GM19025 (cell line): Measurements from ENCODE around the gene UBXN6.

Source experiments
- ATAC-seq: cut with Tn5 transposase; IDR thresholded peaks from one replicate; pipeline ENCODE4 v1.9.1; 2021; ENCODE audit warnings: mild to moderate bottlenecking, low read depth, moderate library complexity; ENCODE audit not compliant: unreplicated experiment

UBXN6 gene

DNA sequence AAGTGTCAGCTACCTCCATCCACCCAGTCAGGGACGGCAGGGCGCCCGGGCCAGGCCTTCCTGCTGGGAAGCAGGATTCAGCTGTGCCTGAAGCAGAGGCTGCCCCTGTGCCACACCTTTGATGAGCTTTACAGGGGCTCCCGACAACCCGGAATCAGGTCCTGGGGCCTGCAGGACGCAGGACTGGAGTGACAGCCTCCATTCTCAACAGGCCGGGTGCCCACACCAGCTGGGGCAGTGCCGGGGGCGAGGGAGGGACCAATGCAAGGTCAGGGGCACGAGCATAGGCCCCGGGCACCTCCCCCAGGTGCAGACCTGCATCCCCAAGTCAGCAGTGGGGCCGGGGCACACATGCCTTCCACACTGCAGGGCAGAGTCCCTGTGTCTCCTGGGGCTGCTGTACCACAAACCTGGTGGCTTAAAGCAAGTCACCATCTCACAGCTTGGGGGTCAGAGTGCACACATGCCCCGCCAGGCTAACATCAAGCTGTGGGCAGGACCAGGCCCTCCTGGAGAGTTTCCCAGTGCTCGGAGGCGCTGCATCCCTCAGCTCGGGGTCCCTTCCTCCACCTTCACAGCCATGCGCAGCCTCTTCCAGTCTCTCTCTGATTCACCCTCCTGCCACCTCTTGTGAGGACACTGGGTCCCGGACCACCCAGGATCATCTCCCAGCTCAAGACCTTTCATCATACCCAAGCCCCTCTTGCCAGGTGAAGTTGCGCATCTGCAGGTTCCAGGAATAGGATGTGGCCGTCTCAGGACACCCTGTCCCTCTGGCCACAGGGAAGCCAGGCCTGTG lies 13.4 kb downstream of the UBXN6 start:
- no peak for ATAC-seq

DNA sequence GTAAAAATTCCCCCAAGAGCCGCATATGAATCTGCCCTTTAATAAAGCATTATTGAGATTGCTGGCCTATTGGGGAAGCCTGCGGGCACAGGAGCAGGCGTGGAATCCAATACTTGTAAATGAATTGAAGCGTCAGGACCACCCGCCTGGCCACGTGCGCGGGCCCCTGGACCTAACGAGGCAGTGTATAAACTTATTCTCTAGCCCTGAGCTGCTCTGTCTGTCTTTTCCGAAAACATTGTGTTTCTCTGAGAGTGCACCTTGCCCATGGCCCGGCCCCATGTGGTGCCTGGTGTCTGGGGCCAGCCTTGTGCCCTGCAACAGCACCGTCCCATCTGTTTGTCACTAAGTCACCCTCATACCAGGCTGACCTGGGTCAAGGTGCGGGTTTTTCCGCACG lies 14.4 kb downstream of the UBXN6 start:
- ATAC-seq = no peak

DNA sequence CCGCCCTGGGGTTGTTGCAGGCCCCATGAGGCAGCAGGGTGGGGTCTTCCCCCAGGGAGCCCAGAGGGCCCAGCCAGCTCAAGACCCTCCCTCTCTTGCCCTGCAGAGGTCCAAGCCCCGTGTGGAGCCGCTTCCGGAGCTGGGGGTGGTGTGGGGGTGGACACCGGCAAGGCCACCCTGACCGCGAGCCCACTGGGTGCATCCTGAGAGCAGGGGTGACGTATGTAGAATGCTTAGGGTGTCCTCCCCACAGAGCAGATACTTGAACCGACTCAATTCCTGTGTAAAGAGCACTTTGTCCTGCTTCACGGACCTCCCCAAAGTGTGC lies 14.8 kb downstream of the UBXN6 start:
- ATAC-seq = no peak

DNA sequence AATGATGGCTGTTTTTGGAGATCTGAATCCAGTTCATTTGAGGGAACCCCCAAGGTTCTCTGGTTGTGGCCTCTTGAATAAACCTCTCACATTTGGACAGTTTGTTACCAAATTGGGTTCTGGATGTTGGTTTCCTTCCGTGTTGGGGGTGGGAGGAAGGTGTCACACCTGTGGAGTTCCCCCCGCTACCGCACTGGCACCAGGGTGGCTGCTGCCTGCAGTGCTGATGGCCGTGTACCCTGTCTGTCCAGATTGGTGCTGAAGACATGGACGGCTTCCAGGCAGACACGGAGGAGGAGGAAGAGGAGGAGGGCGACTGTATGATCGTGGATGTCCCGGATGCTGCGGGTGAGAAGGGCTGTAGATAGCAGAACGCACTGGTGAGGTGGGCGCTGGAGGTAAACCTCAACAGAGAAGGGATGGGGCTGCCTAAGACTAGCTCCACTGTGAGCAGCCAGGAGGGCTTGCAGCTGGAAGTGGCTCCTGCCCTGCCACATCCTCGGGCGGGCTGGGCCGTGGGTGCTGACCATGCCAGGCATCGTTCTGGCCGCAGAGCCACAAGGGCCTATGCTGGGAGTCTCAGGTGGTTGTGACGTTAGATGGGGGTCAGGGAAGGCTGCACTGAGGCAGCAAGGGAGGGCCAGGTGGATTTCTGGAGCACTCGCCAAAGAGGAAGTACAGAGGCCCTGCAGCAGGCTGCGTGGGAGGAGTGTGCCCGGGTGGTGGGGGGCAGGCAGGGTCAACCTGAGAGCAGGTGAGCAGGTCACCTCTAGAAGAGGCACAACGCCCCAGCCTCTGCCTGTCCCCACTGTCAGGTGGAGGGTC lies 15.4 kb downstream of the UBXN6 start:
- no peak for ATAC-seq

DNA sequence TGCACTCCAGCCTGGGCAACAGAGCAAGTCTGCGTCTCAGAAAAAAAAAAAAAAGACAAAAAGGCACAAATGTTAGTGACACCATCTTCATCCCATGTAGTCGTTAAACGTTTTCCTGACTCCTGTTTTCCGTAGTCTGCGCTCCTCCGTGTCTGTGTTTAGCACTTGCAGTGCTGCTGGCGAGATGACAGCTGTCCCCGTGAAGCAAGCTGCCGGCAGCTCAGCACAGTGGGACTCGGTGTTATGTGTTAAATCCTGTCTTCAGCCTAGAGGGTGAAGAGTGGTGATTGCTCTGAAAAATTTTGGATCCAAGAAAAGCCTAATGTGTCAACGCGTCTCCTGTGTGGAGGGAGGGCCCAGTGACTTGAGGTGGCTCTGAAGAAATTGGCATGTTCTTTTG lies 18.4 kb downstream of the UBXN6 start:
- ATAC-seq = no peak

DNA sequence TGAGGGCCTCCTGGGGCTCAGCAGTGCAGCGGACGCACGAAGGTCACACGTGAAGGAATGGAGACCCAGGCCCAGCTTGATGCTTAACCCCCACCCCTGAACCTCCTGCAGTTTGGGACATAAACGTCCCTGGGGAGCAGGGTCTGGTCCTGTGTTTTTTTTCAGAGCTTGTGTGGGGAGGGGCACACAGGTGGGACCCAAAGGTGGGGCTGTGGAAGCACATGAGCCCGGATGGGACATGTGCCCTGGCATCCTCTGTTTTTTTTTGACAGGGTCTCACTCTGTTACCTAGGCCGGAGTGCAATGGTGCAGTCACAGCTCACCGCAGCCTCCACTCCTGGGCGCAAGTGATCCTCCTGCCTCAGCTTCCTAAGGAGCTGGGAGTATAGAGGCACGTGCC lies 20.5 kb downstream of the UBXN6 start:
- no peak for ATAC-seq

DNA sequence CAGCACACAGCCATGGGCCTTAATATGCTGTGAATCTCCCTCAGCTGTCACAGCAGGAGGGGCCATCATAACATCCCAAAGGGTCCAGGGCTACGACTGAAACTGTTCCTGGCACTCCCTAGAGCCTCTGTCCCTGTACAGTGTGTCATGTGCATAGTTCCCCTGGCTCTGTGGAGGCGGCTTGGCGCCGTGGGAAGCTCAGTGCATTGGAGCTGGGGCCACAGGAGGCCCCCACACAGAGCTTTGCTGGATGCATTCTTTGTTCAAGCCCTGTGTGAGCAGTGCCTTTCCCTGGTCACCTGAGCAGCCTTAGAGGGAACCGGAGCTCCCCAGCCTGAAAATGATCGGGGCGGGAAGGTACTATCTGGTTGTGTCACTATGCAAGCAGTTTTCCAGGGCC lies 21.4 kb downstream of the UBXN6 start:
- ATAC-seq = no peak

DNA sequence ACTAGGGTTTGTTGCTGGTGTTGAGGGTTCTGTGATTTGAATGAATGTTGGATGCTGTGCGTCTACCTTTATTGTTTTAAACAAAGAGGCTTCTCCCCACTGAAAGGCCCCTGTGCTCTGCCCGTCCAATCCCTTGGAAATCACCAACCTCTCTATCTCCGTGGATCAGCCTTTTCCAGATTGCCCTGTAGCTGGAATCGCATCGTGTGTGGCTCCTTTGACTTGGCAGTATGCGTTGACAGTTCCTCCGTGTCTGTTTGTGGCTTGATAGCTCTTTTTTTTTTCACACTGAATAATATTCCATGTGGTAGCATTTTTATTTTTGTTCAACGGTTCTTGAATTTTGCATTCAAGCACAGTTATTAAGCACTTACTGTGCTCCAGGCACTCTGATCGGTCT lies 23.2 kb downstream of the UBXN6 start:
- no peak for ATAC-seq

DNA sequence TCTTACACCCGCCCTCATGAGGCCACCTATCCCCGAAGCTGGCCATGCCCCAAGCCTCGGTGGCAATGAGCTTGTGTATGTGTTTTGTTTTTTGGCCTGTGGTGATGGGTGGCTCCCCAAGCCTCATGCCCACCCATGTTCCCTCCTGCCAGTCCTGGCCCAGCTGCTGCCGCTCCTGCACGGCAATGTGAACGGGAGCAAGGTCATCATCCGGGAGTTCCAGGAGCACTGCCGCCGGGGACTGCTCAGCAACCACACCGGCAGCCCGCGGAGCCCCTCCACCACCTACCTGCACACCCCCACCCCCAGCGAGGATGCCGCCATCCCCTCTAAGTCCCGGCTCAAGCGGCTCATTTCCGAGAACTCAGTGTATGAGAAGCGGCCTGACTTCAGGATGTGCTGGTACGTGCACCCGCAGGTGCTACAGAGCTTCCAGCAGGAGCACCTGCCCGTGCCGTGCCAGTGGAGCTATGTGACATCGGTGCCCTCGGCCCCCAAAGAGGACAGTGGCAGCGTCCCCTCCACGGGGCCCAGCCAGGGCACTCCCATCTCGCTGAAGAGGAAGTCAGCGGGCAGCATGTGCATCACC lies 24.6 kb downstream of the UBXN6 start:
- no peak for ATAC-seq

DNA sequence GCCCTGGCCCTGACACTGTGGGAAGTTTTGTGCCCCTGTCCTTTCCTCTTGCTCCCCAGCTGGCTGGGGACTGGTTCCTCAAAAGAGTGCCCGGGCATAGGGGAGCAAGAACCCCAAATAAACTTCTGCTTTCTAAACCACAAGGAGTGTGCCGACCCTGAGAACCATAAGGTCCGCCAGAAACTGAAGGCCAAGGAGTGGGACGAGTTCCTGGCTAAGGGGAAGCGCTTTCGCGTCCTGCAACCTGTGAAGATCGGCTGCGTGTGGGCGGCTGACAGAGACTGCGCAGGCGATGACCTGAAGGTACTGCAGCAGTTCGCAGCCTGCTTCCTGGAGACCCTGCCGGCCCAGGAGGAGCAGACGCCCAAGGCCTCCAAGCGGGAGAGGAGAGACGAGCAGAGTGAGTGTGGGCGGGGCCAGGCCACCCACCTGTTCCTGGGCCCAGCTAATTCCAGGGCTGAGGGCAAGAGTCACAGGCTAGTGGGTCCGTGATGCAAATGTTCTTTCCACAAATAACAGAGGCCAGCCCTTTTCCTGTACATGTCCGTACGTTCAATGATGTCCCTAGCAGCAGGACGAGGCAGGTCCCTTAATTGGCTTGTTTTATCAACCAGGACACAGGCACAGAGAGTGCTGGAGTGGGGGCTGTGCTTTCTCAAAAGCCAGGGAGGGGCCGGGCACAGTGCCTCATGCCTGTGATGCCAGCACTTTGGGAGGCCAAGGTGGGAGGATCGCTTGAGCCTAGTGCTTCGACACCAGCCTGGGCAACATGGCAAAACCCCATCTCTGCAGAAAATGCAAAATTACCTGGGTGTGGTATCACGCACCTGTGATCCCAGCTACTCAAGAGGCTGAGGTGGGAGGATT lies 25.6 kb downstream of the UBXN6 start:
- ATAC-seq = no peak

DNA sequence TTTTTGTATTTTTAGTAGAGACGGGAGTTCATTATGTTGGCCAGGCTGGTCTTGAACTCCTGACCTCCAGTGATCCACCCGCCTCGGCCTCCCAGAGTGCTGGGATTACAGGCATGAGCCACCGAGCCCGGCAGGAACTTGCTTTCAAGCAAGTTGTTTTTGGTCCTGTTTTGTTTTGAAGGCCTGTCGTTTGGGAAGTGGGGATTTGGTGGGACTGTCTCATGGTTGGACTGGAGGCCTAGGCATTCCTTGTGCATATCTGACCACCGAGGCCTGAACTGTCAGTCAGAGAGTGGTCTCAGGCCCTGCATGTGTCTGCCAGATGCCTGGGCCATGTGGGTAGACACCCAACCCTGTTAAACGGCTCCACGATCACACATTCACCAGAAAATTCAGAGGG lies 26.3 kb downstream of the UBXN6 start:
- ATAC-seq = no peak

DNA sequence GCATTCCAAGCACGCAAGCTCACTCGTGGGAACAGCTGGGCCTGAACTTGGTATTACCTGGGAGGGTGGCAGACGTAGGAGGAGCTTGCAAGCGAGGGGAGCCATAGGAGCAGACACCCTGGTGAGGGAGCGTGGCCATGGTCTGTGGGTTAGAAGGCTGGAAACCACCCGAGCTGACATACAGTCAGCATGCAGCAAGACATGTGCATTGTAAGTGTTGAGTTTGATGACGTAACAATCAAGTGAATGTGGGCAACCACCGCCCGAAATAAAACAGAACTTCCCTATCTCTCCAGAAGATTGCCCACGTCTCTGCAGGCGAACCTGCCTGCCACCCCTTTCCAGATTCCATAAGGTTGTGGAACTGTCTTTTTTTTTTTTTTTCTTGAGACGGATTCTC lies 26.8 kb downstream of the UBXN6 start:
- no peak for ATAC-seq

DNA sequence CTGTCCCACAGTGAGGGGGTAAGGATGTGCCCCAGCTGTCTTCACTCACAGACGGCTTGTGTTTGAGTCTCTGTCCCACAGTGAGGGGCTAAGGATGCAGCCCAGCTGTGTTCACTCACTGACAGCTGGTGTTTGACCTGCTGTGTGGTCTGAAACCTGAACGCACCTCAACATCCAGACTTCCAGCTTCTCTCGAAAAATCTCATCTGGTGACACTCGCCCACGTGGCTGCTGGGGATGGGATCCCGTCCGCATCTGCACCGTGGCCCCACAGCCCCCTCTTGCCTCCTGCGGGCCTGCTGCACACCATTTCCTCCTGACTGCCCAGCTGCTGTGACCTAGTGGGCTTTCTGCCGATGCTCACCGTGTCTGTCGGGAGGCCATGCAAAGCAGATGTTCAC lies 27.8 kb downstream of the UBXN6 start:
- ATAC-seq = no peak

DNA sequence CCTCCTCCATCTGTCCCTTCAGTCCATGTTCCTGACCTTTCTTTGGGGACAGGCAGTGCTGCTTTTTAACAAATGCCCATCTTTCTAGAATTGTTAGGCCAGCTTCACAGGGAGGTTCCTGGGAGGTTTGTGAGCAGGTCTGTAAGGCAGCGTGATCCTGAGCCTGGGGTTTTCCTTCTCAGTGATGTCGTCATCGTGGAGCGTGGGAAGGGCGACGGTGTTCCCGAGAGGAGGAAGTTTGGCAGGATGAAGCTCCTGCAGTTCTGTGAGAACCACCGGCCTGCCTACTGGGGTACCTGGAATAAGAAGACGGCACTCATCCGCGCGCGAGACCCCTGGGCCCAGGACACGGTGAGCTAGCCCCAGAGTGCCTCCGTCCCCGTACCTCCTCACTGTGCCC lies 28.3 kb downstream of the UBXN6 start:
- ATAC-seq = no peak

DNA sequence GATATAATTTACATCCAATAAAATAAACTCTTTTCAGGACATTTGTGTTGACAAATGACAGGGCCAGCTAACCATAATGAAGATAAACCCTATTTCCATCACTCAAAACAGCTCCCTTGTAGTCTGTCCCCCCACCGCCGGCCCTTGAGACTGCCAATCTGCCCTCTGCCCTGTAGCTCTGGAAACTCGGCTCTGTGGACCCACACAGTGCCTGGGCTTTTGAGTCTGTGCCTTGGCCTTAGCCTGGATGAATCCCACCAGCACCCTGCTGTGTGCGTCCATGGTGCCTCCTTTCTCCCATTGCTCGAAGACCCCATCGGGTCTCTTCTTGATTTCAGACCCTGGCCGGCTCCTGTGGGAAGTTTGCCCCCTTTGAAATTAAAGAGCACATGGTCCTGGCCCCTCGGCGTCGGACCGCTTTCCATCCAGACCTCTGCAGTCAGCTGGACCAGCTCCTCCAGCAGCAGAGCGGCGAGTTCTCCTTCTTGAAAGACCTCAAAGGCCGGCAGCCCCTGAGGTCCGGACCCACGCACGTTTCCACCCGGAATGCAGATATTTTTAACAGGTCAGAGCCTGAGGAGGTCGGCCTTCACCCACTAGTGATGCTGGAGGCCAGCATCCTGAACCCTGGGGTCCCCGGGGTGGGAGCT lies 29.1 kb downstream of the UBXN6 start:
- ATAC-seq = no peak

DNA sequence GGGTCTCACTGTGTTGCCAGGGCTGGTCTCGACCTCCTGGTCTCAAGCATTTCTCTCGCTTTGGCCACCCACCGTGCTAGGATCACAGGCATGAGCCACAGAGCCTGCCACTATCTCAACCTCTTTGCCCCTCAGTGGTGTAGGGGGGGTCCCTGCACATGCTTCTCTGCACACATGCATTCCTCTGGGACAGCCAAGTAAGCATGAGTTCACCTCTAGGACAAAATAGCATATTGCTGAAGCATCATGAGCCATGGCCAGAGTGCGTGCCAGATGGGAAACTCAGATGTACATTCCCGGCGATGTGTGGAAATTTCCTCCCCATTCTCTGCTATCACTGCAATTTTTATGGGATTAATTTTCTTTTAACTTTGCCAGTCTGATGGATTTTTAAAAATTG lies 32.1 kb downstream of the UBXN6 start:
- ATAC-seq = no peak

DNA sequence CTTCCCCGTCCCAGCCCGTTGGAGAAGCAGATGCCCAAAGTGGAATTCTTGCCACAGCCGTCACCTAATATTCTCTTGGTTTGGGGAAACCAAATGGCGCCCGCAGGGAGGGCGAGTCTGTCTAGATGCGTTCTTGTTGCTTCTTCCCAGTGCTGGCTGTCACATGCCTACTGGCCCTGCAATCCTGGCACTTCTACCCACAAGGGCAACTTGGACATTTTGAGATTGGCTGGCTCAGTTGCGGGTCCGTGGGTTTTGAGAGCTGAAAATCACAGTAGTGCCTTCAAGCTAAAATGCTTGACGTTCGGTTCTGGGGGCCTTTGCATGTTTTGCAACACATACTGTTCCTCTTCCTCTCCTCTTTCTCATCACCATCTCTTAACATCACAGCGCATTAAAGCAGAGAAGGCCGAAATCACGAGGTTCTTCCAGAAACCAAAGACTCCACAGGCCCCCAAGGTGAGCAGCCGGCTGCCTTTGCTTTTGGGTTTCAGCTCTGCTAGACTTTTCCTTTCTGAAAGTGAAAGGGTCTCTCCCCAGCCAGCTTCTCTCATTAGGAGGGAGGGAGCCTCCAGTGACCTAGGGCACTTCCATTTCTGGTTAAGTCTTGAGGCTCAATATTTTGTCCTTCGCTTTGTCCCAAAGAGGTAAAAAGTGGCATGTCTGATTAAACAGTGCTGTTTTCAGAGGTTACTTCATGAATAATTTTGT lies 34.0 kb downstream of the UBXN6 start:
- ATAC-seq = no peak

DNA sequence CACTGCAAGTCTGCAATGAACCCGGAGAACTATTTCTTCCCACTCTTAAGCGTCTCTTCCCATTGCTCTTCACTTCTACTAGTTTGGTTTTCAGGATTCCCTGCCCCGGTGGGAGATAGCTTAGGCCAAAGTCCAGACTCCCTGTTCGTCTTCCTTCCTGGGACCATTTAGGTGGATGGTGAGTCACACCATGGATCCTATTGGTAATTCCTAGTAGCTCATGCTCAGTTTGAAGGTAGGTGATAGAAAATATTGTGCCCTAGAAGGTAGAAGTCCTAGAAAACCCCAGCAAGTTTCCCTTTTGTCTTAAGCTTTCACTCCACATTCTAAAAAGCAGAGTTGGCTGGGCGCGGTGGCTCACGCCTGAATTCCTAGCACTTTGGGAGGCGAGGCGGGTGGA lies 41.3 kb downstream of the UBXN6 start:
- no peak for ATAC-seq

DNA sequence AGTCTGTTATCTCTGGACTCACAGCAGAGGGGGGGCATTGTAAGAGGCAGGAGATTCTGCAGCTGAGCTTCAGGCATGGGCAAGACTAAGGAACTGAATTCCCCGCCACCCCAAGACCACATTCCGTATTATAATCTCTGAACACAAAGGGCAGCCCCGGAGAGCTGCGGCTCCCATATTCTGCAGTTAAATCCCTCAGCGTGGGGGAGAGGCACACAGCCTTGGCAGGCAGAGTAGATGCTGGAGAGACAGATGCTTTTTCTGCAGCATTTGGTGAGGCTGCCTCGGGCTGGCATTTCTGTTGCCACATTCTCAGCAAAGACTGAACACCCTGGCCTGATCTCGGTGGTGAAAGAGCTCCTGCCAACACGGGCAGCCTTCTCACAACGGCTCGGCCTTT lies 42.2 kb downstream of the UBXN6 start:
- no peak for ATAC-seq
